Measurements from ENCODE around the gene DDX42. TPM values are rescaled to one million over a fixed set of nuclear protein-coding genes. Genes with fewer than 3 reads are reported as not detected.

DDX42 gene
- total RNA-seq, 1 experiment from 2014 or later: 49.6 TPM

- no peak for DNase-seq (ENCODE audit: low read depth)
Measured at GRCh38 chr17:63820963-63821561, 47.1 kb downstream of the DDX42 start.

- DNase-seq (ENCODE audit: low read depth): no peak
Measured at GRCh38 chr17:63821804-63822203, 47.8 kb downstream of the DDX42 start.

GRCh38 chr17:63822537-63822936, 48.6 kb downstream of the DDX42 start:
- no peak for DNase-seq (ENCODE audit: low read depth)

GRCh38 chr17:63823659-63824331, 49.8 kb downstream of the DDX42 start:
- DNase-seq (ENCODE audit: low read depth): no peak

- no peak for DNase-seq (ENCODE audit: low read depth)
Measured at GRCh38 chr17:63824362-63824761, 50.4 kb downstream of the DDX42 start.

- peak; percentile 15 for DNase-seq (ENCODE audit: low read depth)
Measured at GRCh38 chr17:63826468-63827001, 52.6 kb downstream of the DDX42 start.

GRCh38 chr17:63827002-63827800, 53.2 kb downstream of the DDX42 start, which contains the start of the genes FTSJ3 and PSMC5:
Gene FTSJ3 (minus strand): TSS chr17:63827663. CDS start chr17:63826902, 761 bp downstream.
Gene PSMC5 (plus strand): TSS chr17:63827431. CDS start chr17:63827491, 60 bp downstream.
- peak; percentile 93 for DNase-seq (ENCODE audit: low read depth)

GRCh38 chr17:63827801-63828221, 53.8 kb downstream of the DDX42 start:
- DNase-seq (ENCODE audit: low read depth): no peak

- no peak for DNase-seq (ENCODE audit: low read depth)
Measured at GRCh38 chr17:63828936-63829335, 55.0 kb downstream of the DDX42 start.

GRCh38 chr17:63830278-63830677, 56.3 kb downstream of the DDX42 start:
- no peak for DNase-seq (ENCODE audit: low read depth)

- no peak for DNase-seq (ENCODE audit: low read depth)
Measured at GRCh38 chr17:63830904-63831491, 57.0 kb downstream of the DDX42 start.

GRCh38 chr17:63831505-63831904, 57.5 kb downstream of the DDX42 start:
- no peak for DNase-seq (ENCODE audit: low read depth)

- DNase-seq (ENCODE audit: low read depth): no peak
Measured at GRCh38 chr17:63832014-63832413, 58.0 kb downstream of the DDX42 start.

GRCh38 chr17:63832455-63832854, 58.5 kb downstream of the DDX42 start:
- DNase-seq (ENCODE audit: low read depth): no peak

GRCh38 chr17:63833026-63833740, 59.2 kb downstream of the DDX42 start:
- DNase-seq (ENCODE audit: low read depth): no peak

- no peak for DNase-seq (ENCODE audit: low read depth)
Measured at GRCh38 chr17:63833741-63834373, 59.9 kb downstream of the DDX42 start.

- peak; percentile 88 for DNase-seq (ENCODE audit: low read depth)
Measured at GRCh38 chr17:63834431-63835166, 60.6 kb downstream of the DDX42 start.

GRCh38 chr17:63835167-63835720, 61.3 kb downstream of the DDX42 start:
- no peak for DNase-seq (ENCODE audit: low read depth)

- no peak for DNase-seq (ENCODE audit: low read depth)
Measured at GRCh38 chr17:63836811-63837210, 62.8 kb downstream of the DDX42 start.
